IPS-18c (cell line): ENCODE measurements around the gene SEC16A.

Experiments
- H3K4me3 ChIP-seq: 2 replicates; pipeline ENCODE4 v1.7.0; 2013; ENCODE audit warnings: low read depth, mild to moderate bottlenecking, low read length, moderate library complexity; ENCODE audit not compliant: insufficient read depth
- H3K9me3 ChIP-seq: one replicate; pipeline ENCODE4 v1.6.1; 2013; ENCODE audit warnings: mild to moderate bottlenecking, low read length, moderate library complexity; ENCODE audit not compliant: control insufficient read depth, insufficient read depth

The SEC16A gene

GRCh38 chr9:136508729-136509500, 26.1 kb upstream of the SEC16A start:
- H3K4me3 ChIP-seq, result no peak overlapping the region
- no peaks in the 10 kb centered on the region for H3K9me3 ChIP-seq

- Histone ChIP-seq H3K4me3 (no peak overlapping the region), H3K9me3 (no peaks in the 10 kb centered on the region)
These were observed 25.1 kb upstream of the SEC16A start for GRCh38 chr9:136507992-136508375.

GRCh38 chr9:136507221-136507991, 24.6 kb upstream of the SEC16A start:
- Histone ChIP-seq H3K4me3 (no peak overlapping the region), H3K9me3 (no peaks in the 10 kb centered on the region)

GRCh38 chr9:136506425-136506824, 23.6 kb upstream of the SEC16A start:
- H3K4me3 ChIP-seq, result no peak overlapping the region
- H3K9me3 ChIP-seq, result no peaks in the 10 kb centered on the region

GRCh38 chr9:136505406-136506403, 22.9 kb upstream of the SEC16A start:
- Histone ChIP-seq H3K9me3 (no peaks in the 10 kb centered on the region), H3K4me3 (no peak overlapping the region)

GRCh38 chr9:136504512-136505348, 21.9 kb upstream of the SEC16A start:
- no peaks in the 10 kb centered on the region for H3K9me3 ChIP-seq
- H3K4me3 ChIP-seq, result no peak overlapping the region

- Histone ChIP-seq H3K4me3 (no peak overlapping the region), H3K9me3 (no peaks in the 10 kb centered on the region)
These were observed 20.2 kb upstream of the SEC16A start for GRCh38 chr9:136502940-136503550.

- H3K9me3 ChIP-seq, result no peaks in the 10 kb centered on the region
- H3K4me3 ChIP-seq, result no peak overlapping the region
These were observed 19.4 kb upstream of the SEC16A start for GRCh38 chr9:136502196-136502595.

- no peak overlapping the region for H3K4me3 ChIP-seq
- H3K9me3 ChIP-seq, result no peaks in the 10 kb centered on the region
These were observed 18.8 kb upstream of the SEC16A start for GRCh38 chr9:136501686-136502085.

GRCh38 chr9:136499935-136500910, 17.4 kb upstream of the SEC16A start:
- no peaks in the 10 kb centered on the region for H3K9me3 ChIP-seq
- no peak overlapping the region for H3K4me3 ChIP-seq

GRCh38 chr9:136499071-136499934, 16.5 kb upstream of the SEC16A start:
- Histone ChIP-seq H3K9me3 (no peaks in the 10 kb centered on the region), H3K4me3 (no peak overlapping the region)

GRCh38 chr9:136497916-136498695, 15.3 kb upstream of the SEC16A start:
- Histone ChIP-seq H3K4me3 (no peak overlapping the region), H3K9me3 (no peaks in the 10 kb centered on the region)

- Histone ChIP-seq H3K9me3 (no peaks in the 10 kb centered on the region), H3K4me3 (no peak overlapping the region)
These were observed 14.2 kb upstream of the SEC16A start for GRCh38 chr9:136496801-136497620.
